ENCODE measurements around the gene CPN1. TPM values are rescaled to one million over a fixed set of nuclear protein-coding genes. Genes with fewer than 3 reads are reported as not detected.

Gene CPN1
- total RNA-seq, 1 donor from 2014 or later: not detected

DNA sequence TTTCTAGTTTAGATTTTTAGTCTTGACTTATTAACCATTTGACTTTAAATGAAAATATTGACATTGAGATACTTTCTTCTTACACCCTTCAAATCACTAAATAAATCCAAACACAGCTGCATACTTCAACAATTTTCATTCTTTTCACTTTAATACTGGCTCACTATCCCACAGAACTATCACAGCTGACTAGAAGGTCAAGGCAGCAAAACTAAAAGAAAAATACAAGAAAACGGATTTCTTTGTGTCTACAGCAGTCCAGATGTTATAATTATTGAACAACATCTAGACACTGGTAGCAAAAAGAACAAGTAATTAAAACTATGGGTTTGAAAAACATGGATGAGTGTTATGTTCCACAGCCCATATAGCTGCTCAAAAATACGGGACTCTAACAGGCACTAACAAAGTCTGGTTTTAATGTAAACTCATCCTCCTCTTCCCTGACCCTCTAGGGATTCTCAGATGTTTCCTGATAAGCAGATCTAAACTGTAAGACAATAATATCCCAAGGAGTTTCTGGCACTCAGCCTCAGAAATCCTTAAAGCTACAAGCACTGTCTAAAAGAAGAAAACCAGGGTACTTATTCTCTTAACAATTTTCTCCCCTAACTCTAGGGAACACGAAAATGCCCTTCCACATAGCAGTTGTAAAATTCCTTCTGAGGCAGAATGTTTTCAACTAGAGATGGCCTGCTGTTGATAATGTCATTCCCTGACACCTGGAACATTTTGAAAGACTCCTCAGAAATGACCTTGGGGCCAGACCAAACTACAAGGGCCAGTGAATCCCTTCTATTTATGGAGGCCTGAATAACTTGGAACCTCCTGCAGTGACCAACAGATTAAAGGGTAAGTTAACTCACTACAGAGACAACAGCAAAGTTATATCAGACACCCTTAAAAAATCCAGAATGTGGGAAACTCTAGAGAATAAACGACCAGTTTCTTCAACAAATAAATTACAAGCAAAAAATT lies 84.7 kb downstream of the CPN1 start:
- no peak for DNase-seq (ENCODE audit: low read depth)

DNA sequence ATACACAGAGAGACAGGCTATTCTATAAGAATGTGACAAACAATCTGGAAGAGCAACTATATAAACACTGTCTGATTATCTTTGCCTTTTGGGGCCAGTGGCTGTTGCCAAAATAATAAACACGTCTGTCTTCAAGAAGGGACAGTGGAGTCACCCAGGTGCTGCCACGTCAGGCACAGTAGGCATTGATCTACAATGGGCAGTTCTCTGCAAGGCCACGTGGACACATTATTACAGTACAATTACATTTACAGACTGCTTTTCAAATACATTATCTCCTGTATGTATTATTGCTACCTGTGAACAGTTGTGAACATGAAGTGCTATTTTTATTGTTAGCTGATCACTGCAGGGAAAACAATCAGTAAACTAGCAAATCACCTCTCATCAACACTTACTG lies 86.0 kb downstream of the CPN1 start:
- DNase-seq (ENCODE audit: low read depth): no peak

DNA sequence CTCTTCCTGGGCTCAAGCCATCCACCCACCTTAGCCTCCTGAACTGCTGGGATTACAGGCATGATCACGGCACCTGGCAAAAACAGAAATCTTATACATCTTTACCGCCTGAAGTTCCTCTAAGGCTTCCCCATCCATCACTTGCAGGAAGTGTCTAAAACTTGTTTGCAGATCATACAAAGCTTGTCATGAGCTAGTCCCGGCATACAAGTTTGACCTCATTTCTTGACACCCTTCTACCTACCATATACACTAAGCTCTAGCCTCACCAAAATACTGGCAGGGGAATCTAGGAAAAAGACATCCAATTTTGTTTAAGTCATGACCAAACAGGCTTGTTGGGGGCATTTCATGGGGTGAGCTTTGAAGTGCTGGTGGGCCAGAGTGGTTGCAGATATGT lies 86.4 kb downstream of the CPN1 start:
- no peak for DNase-seq (ENCODE audit: low read depth)

DNA sequence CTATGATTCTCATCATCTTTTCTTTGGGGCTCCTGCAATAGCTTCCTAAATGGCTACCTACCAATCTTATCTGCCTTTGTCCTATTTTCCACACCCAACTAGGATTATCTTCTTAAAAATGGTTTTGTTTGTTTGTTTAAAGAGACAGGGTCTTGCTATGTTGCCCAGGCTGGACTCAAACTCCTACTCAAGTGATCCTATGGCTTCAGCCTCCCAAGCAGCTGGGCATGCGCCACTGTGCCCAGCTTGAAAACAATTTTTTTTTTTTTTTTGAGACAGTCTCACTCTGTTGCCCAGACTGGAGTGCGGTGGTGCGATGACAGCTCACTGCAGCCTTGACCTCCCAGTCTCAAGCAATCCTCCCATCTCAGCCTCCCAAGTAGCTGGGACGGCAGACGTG lies 86.9 kb downstream of the CPN1 start:
- DNase-seq (ENCODE audit: low read depth): no peak

DNA sequence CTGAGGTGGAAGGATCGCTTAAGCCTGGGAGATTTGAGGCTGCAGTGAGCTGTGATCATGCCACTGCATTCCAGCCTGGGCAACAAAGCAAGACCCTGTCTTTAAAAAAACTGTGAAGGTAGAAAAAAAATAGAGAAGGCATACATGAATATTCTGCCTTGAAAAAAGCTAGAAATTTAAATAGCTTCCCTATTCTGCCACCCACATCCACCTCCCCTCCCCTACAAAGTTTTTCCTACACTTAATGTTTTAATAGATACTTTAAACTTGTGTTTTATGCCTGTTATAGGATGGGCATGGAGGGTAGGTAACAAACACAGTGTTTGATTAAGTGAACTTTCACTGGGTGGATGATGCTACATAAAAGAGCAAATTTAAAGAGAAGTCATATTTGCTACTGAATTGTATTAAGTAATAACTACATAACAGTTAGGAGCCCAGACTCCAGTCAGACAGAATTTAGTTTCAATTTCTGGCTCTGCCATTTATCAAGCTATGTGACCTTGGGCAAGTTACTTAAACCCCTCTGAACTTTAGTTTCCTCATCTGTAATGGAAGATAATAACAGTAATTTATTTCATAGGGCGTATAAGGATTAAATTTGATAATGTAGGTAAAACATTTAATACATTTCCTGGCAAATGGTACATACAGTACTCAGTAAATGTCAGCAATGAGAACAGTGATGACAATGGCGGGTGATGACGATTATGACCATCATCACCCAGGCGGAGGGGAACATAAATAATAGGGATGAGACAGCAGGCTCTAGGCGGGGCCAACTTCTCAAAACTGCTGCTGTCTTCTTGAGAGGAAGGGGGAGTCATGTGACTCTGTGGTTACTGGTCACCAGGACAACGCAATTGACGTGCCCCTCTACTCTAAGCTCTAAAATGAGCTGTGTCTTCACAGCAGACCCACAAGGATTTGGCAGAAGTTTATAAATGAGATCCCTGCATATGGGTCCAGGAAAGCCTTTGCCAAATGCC lies 87.7 kb downstream of the CPN1 start:
- DNase-seq (ENCODE audit: low read depth): no peak

Other genes with a start within 250 kb of the CPN1 start
- 13.4 and 21.2 TPM in 2 replicates for gene DNMBP, start 71.9 kb downstream of the CPN1 start, total RNA-seq
- 18.4 and 54.2 TPM in 2 replicates for gene ERLIN1, start 104.2 kb upstream of the CPN1 start, total RNA-seq
- 33.3 and 36.5 TPM in 2 replicates for gene CHUK, start 147.7 kb upstream of the CPN1 start, total RNA-seq
- gene CWF19L1, start 185.8 kb upstream of the CPN1 start, total RNA-seq: 21.9 and 42.5 TPM in 2 replicates
- 63.9 and 82.7 TPM in 2 replicates for gene BLOC1S2, start 204.8 kb upstream of the CPN1 start, total RNA-seq
- gene PKD2L1, start 248.4 kb upstream of the CPN1 start, total RNA-seq: not detected in 2 replicates